NCI-H2029 treated with DMSO at 0.1 percent for 48 hours (cell line): Measurements from ENCODE around the gene CEACAM20.
"Not testable (repeated sequence)": the region's sequence is repeated elsewhere in the genome, so short reads cannot be mapped to it uniquely, and the experiment has no call there.

ENCODE experiments used
- DNase-seq: peaks from one replicate; lab custom pipeline; 2025; lab: John Stamatoyannopoulos, UW

Gene CEACAM20

GRCh38 chr19:44476559-44477408, 52.7 kb downstream of the CEACAM20 start:
- no peak for DNase-seq

GRCh38 chr19:44468730-44469129, 60.7 kb downstream of the CEACAM20 start:
- DNase-seq: not testable (repeated sequence)

GRCh38 chr19:44462600-44463286, 66.7 kb downstream of the CEACAM20 start:
- DNase-seq: not testable (repeated sequence)
